Measurements from ENCODE around the gene CCDC71L.
"Not testable (repeated sequence)": the region's sequence is repeated elsewhere in the genome, so short reads cannot be mapped to it uniquely, and the experiment has no call there.

CCDC71L gene

DNA sequence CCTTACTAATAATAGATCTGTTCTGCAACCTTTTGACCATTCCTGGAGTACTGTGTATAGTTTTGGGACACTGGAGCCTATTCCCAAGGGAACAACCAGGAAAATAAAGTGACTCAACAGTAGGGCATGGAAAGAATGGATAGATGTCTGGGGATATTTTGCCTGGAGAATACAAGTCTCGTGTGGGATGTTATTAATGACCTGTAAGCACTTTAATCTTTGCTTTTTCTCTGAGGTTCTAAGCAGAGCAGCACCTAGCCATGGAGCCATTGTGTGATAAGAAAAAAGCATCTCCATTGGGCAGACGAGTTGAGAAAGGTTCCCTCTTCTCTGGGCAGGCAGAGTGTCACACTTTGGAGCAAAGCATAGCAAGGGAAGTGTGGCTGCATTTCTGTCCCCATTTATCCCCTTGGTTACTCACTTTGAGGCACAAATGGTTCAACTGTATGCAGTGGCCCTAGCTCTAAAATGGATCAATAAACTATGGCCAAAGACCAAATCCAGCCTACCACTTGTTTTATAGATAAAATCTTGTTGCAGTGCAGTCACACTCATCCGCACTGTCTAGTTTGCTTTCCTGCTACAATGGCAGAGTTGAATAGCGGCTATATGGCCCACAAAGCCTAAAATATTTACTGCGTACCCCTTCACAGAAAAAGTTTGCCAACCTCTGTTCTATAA lies 21.0 kb upstream of the CCDC71L start:
- POLR2A ChIA-PET (ENCODE audit: low non-redundant PET), result no interaction called here
- H3K27ac ChIP-seq, result no peak overlapping the region
- CTCF ChIA-PET, result interaction anchor here (0.6 kb wide), 2 partner anchors 69 to 529 kb away, joined by 3 read pairs; no protein-coding TSS in a partner anchor
- peak; percentile 52 for DNase-seq (ENCODE audit: low spot score)
- TF ChIP-seq, protein P1, sequence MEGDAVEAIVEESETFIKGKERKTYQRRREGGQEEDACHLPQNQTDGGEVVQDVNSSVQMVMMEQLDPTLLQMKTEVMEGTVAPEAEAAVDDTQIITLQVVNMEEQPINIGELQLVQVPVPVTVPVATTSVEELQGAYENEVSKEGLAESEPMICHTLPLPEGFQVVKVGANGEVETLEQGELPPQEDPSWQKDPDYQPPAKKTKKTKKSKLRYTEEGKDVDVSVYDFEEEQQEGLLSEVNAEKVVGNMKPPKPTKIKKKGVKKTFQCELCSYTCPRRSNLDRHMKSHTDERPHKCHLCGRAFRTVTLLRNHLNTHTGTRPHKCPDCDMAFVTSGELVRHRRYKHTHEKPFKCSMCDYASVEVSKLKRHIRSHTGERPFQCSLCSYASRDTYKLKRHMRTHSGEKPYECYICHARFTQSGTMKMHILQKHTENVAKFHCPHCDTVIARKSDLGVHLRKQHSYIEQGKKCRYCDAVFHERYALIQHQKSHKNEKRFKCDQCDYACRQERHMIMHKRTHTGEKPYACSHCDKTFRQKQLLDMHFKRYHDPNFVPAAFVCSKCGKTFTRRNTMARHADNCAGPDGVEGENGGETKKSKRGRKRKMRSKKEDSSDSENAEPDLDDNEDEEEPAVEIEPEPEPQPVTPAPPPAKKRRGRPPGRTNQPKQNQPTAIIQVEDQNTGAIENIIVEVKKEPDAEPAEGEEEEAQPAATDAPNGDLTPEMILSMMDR (conservative IDR thresholded peaks at IDR 0.05; ENCODE audit: low read depth), result no peak

DNA sequence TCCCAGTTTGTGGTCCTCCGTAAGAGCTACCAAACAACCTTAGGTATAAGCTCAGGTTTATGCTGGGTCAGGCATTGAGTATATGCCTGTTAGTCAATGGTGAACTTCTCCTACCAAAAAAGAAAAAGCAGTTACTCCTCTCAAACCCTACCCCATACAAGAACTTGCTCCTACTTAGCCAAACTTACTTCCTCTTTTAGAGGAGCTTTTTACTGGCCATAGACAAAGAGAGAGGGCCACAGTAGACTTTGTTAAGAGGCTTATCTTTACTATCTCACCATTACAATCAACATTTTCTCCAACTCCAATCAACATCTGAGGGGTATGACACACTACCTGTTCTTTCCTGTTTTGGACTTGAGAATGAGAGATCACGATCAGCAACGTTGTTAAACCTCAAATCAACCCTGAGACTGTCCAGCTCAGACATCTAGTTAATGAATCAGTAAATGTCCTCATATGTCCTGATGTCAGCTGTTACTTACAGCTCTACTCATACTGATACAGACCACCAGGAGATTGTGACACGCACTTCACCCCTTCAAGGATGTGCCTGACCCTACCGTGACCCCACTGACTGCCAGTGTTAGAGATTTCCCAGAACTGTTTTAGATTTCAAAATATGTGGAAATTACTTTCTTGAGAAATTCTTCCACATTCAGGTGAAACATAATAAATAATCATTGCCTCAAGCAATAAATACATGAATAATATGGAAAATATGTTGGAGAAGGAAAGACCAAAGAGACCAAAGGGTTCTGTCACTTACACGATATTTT lies 18.4 kb upstream of the CCDC71L start:
- TF ChIP-seq, protein P1 (conservative IDR thresholded peaks at IDR 0.05; ENCODE audit: low read depth), result no peak
- ChIA-PET POLR2A (ENCODE audit: low non-redundant PET) (no interaction called here), CTCF (interaction anchor here (0.6 to 1.0 kb wide), 2 partner anchors 9 to 18 kb away, joined by 3 read pairs; no protein-coding TSS in a partner anchor)
- DNase-seq (ENCODE audit: low spot score), result no peak
- no peak overlapping the region for H3K27ac ChIP-seq

DNA sequence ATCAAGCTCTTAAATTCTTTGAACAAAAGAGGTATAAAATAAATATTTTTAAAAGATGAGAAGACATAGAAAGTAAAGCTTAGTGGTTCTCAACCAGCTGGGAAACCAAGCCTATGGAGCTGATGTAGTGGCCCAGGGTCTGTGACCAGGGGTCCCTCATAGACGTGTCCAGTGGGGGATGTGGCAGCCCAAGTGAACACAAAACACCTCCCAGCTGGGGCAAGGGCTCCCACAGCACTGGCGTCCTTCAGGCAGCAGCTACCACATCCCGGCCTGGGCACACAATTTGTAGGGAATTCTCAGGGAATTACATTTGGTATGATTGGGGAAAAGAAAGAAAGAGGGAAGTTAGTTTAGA lies 17.8 kb upstream of the CCDC71L start:
- CTCF ChIA-PET, result interaction anchor here (0.6 to 1.0 kb wide), 2 partner anchors 9 to 18 kb away, joined by 3 read pairs; no protein-coding TSS in a partner anchor
- DNase-seq (ENCODE audit: low spot score), result no peak

DNA sequence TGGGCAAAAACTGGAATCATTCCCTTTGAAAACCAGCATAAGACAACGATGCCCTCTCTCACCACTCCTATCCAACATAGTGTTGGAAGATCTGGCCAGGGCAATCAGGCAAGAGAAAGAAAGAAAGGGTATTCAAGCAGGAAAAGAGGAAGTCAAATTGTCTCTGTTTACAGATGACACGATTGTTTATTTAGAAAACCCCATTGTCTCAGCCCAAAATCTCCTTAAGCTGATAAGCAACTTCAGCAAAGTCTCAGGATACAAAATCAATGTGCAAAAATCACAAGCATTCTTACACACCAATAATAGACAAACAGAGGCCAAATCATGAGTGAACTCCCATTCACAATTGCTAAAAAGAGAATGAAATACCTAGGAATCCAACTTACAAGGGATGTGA lies 15.5 kb upstream of the CCDC71L start:
- POLR2A ChIA-PET (ENCODE audit: low non-redundant PET); CTCF ChIA-PET; H3K27ac ChIP-seq; DNase-seq (ENCODE audit: low spot score): not testable (repeated sequence)

More for the DNA sequence above, 17.8 kb upstream of the CCDC71L start:
- TF ChIP-seq, protein P1 (conservative IDR thresholded peaks at IDR 0.05; ENCODE audit: low read depth), result no peak
- H3K27ac ChIP-seq, result no peak overlapping the region
- POLR2A ChIA-PET (ENCODE audit: low non-redundant PET), result no interaction called here

DNA sequence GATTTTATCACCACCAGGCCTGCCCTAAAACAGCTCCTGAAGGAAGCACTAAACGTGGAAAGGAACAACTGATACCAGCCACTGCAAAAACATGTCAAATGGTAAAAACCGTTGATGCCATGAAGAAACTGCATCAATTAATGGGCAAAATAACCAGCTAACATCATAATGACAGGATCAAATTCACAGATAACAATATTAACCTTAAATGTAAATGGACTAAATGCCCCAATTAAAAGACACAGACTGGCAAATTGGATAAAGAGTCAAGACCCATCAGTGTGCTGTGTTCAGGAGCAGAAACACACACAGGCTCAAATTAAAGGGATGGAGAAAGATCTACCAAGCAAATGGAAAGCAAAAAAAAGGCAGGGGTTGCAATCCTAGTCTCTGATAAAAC lies 12.7 kb upstream of the CCDC71L start:
- H3K27ac ChIP-seq; POLR2A ChIA-PET (ENCODE audit: low non-redundant PET); DNase-seq (ENCODE audit: low spot score); CTCF ChIA-PET: not testable (repeated sequence)

DNA sequence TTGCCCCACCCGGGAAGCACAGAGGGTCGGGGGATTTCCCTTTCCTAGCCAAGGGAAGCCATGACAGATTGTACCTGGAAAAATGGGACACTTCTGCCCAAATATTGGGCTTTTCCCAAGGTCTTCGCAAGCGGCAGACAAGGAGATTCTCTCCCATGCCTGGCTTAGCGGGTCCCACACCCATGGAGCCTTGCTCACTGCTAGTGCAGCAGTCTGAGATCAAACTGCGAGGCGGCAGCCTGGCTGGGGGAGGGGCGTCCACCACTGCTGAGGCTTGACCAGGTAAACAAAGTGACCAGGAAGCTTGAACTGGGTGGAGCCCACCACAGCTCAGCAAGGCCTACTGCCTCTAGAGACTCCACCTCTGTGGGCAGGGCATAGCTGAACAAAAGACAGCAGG lies 11.0 kb upstream of the CCDC71L start:
- H3K27ac ChIP-seq; POLR2A ChIA-PET (ENCODE audit: low non-redundant PET); DNase-seq (ENCODE audit: low spot score): not testable (repeated sequence)
- CTCF ChIA-PET, result interaction anchor here (0.7 kb wide), 1 partner anchor 414 kb away, joined by 4 read pairs; no protein-coding TSS in a partner anchor

DNA sequence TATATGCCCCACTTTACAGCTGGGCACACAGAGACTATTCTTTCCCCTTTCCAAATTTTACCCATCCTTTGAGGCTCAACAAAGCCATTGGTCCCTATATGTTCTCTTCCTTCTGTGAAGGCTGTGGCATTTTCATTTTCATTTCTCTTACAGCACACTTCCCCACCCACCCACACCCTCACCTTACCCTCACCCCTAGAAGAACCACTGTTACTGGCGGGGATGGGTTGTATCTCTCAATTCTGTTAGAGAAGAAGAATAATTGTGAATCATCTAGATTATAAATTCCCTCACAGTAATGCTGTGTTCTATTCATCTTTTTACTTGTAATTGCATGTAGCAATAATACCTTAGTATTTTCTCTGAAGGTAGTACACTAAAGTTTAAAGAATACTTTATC lies 10.2 kb upstream of the CCDC71L start:
- POLR2A ChIA-PET (ENCODE audit: low non-redundant PET), result no interaction called here
- no peak overlapping the region for H3K27ac ChIP-seq
- CTCF ChIA-PET, result no interaction called here
- TF ChIP-seq, protein P1 (conservative IDR thresholded peaks at IDR 0.05; ENCODE audit: low read depth), result no peak
- DNase-seq (ENCODE audit: low spot score), result no peak

DNA sequence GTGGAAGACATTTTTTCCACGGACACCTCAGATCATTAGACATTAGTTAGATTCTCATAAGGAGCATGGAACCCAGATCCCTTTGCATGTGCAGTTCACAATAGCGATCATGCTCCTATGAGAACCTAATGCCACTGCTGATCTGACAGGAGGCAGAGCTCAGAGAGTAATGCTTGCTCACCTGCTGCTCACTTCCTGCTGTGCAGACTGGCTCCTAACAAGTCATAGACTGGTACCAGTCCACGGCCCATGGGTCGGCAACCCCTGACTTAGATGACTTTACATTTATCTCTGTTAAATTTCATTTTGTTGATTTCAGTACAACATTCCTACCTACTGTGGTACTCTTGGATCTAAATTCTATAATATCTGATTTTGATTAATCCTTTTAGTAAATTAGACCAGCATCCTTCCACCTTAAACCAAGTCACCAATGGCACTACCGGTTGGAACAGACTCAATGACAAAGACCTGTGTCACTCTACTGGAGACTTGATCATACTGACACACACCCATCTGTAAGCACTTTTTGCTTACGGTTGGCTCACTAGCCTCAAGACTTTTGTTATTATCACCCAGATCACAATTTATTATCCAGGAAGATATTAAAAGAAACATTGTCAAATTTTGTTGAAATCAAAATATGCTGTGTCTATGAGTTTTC lies 8.0 kb upstream of the CCDC71L start:
- CTCF ChIA-PET, result no interaction called here
- DNase-seq (ENCODE audit: low spot score), result no peak
- H3K27ac ChIP-seq, result no peak overlapping the region
- POLR2A ChIA-PET (ENCODE audit: low non-redundant PET), result interaction anchor here (0.5 kb wide), 1 partner anchor 26 kb away, joined by 4 read pairs; no protein-coding TSS in a partner anchor
- TF ChIP-seq, protein P1 (conservative IDR thresholded peaks at IDR 0.05; ENCODE audit: low read depth), result no peak

Measured in RWPE1 (cell line).